GM12873 (cell line): ENCODE measurements around the gene MYO5B.

ENCODE experiments used
- CTCF ChIP-seq: IDR thresholded peaks from 2 replicates; pipeline ENCODE4 v1.5.1; 2012; ENCODE audit warnings: low read depth, mild to moderate bottlenecking, moderate library complexity, low read length, control low read depth; ENCODE audit not compliant: insufficient read depth; ENCODE audit errors: missing control alignments

The MYO5B gene

GRCh38 chr18:49953391-49953790 is 241.6 kb downstream of the MYO5B start:
- TF ChIP-seq CTCF, result no peak

DNA sequence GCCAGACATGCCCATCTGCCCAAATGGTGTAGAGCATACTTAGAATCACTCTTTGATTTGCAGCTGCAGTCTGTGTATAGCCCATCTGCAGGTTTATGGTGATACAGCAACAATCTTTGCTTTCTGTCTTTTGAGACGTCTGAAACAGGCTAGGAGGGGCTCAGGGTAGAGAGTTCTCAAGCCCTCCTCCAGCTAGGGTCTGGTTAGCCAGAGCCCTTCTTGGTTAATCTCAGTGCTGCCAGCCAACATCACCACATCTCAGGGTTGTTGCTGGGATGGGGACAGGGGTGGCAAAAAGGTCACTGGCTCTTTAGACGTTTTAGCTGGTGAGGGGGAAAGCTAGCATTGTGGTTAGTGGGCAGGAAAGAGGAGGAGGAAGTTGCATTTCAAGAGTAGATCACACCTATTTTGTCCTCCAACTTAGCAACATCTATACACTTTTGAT is 245.0 kb downstream of the MYO5B start:
- no peak for TF ChIP-seq CTCF

GRCh38 chr18:49948975-49949374 is 246.0 kb downstream of the MYO5B start:
- TF ChIP-seq CTCF, result no peak

DNA sequence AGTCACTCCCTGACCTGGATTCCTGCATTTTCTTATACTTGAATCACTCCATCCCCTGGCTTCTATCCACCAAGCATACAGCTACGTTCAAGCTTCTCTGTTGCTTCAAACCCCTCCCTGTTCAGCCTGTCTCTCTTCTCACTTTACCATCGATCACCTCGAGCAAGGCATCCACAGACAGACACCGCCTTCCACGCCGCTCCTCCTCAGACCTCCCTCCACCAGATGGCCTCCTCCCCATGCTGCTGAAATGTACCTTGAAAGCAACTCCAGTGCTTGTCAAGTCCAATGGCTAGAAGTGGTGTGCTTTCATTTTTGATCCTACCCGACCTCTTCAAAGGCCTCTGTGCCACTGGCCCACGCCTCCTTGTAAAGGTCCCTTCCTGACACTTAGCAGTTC is 250.3 kb downstream of the MYO5B start:
- peak; percentile 18 for TF ChIP-seq CTCF

DNA sequence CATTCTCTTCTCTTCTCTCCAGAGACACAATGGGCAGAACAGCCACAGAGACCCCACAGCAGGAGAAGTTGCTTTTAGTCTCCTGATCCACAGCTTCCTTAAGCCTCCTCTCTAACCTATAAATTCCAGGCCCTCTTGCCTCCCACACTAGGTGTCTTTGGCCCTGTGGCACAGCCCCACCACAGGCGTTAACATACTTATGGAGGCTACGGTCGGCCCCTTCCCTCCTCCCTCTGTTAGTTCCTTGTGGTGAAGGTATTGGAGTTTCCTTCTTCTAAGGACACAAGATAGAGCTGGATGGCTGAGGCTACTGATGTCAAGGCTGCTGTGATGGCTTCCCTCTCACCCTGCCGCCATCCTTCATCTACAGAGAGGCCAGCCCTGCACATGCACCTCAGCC is 258.1 kb downstream of the MYO5B start:
- no peak for TF ChIP-seq CTCF

DNA sequence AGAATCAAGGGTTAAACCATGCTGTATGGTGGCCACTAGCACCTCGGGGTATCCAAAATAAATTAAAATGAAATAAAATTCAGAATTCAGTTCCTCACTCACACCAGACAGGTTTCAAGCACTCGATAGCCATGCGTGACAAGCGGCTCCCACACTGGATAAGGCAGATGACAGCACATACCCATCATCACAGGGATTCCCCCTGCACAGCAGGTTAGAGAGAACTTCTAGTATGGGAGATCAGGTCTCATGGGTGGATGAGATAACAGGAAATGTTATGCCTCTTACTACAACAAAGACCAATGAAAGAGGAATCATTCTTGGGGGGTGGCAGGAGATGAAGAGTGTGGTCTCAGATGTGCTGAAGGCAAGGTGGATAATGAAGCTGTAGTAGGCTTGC is 259.7 kb downstream of the MYO5B start:
- no peak for TF ChIP-seq CTCF

GRCh38 chr18:49934457-49934856 is 260.5 kb downstream of the MYO5B start:
- TF ChIP-seq CTCF, result no peak

- TF ChIP-seq CTCF, result no peak
Measured at GRCh38 chr18:49933530-49934128, 261.3 kb downstream of the MYO5B start.
